ENCODE results near the gene TM4SF4. TPM values are rescaled to one million over a fixed set of nuclear protein-coding genes. Genes with fewer than 3 reads are reported as not detected.
A peak's percentile ranks its signal among the peaks of the same experiment; 100 is the strongest.

TM4SF4 gene
- polyA plus RNA-seq, 4 donors = 1.1 to 3.5 (median 2.3) TPM

- DNase-seq (ENCODE audit: low read depth in 4 of 4, low spot score in 3 of 4) = peak; percentile 61 to 72 (median 72)
These were observed 6.0 kb downstream of the TM4SF4 start for GRCh38 chr3:149480326-149481017.

GRCh38 chr3:149481056-149481455, 6.6 kb downstream of the TM4SF4 start:
- no peak for DNase-seq (ENCODE audit: low read depth in 4 of 4, low spot score in 3 of 4)

- DNase-seq (ENCODE audit: low read depth in 4 of 4, low spot score in 3 of 4) = no peak
These were observed 7.0 kb downstream of the TM4SF4 start for GRCh38 chr3:149481491-149481890.

GRCh38 chr3:149486726-149487125, 12.2 kb downstream of the TM4SF4 start:
- DNase-seq (ENCODE audit: low read depth in 4 of 4, low spot score in 3 of 4) = no peak

GRCh38 chr3:149487598-149488197, 13.2 kb downstream of the TM4SF4 start:
- no peak for DNase-seq (ENCODE audit: low read depth in 4 of 4, low spot score in 3 of 4)

- DNase-seq (ENCODE audit: low read depth in 4 of 4, low spot score in 3 of 4) = no peak
These were observed 14.7 kb downstream of the TM4SF4 start for GRCh38 chr3:149489060-149489690.

GRCh38 chr3:149490260-149490971, 15.9 kb downstream of the TM4SF4 start:
- DNase-seq (ENCODE audit: low read depth in 4 of 4, low spot score in 3 of 4) = no peak

- no peak for DNase-seq (ENCODE audit: low read depth in 4 of 4, low spot score in 3 of 4)
These were observed 19.0 kb downstream of the TM4SF4 start for GRCh38 chr3:149493315-149494021.

- peak; percentile 33 to 63 (median 56) for DNase-seq (ENCODE audit: low read depth in 4 of 4, low spot score in 3 of 4)
These were observed 19.7 kb downstream of the TM4SF4 start for GRCh38 chr3:149494022-149494758.

- no peak for DNase-seq (ENCODE audit: low read depth in 4 of 4, low spot score in 3 of 4)
These were observed 20.5 kb downstream of the TM4SF4 start for GRCh38 chr3:149494759-149495580.

GRCh38 chr3:149495581-149496125, 21.2 kb downstream of the TM4SF4 start:
- DNase-seq (ENCODE audit: low read depth in 4 of 4, low spot score in 3 of 4) = no peak

- no peak for DNase-seq (ENCODE audit: low read depth in 4 of 4, low spot score in 3 of 4)
These were observed 22.4 kb downstream of the TM4SF4 start for GRCh38 chr3:149496891-149497290.

- no peak for DNase-seq (ENCODE audit: low read depth in 4 of 4, low spot score in 3 of 4)
These were observed 23.6 kb downstream of the TM4SF4 start for GRCh38 chr3:149497966-149498670.

- no peak for DNase-seq (ENCODE audit: low read depth in 4 of 4, low spot score in 3 of 4)
These were observed 27.0 kb downstream of the TM4SF4 start for GRCh38 chr3:149501524-149501923.

GRCh38 chr3:149502438-149502837, 27.9 kb downstream of the TM4SF4 start:
- no peak for DNase-seq (ENCODE audit: low read depth in 4 of 4, low spot score in 3 of 4)

GRCh38 chr3:149506540-149506939, 32.0 kb downstream of the TM4SF4 start:
- no peak for DNase-seq (ENCODE audit: low read depth in 4 of 4, low spot score in 3 of 4)

GRCh38 chr3:149506965-149507364, 32.5 kb downstream of the TM4SF4 start:
- no peak for DNase-seq (ENCODE audit: low read depth in 4 of 4, low spot score in 3 of 4)
